HG02884 (cell line): ENCODE results near the gene HYDIN.
"Not testable (repeated sequence)": the region's sequence is repeated elsewhere in the genome, so short reads cannot be mapped to it uniquely, and the experiment has no call there.

Source experiments
- ATAC-seq: cut with Tn5 transposase; IDR thresholded peaks from one replicate; pipeline ENCODE4 v1.9.1; 2021; ENCODE audit warnings: mild to moderate bottlenecking, moderate library complexity; ENCODE audit not compliant: unreplicated experiment

The HYDIN gene

DNA sequence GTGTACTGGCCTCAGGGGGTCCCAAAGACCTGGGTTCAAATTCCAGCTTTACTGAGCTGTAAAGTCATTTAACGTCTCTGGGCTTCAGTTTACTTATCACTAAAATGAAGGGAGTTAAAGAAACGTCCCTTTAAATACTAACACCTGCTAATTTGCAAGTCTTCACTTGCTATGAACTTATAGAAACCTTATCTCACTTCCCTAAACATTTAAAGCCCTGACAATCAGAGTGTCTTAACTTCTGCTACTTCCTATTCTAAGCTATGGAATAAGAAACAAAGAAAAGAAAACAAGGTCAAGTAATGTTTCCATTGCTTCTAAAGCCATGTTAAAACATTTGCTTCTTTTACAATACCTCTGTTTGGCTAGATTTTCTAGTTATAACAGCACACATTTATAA is 87.3 kb downstream of the HYDIN start:
- ATAC-seq, result not testable (repeated sequence)

DNA sequence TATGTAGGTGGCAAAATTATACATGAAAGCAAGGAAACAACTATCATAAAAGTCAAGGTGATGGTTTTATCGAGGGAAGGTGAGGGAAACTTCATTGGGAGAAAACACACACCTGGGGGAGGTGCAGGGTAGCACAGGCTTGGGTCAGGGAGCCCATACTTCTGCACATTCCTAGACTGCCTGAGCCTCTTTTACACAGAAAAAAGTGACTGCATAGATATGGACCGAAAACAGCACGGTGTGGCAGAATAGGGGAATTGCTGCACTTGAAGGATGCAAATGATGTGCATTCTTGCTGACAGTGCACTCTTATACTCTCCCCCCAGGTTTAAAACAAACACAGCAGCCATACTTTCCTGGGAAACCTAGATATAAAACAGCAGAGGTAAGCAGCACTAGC is 120.0 kb downstream of the HYDIN start:
- not testable (repeated sequence) for ATAC-seq

DNA sequence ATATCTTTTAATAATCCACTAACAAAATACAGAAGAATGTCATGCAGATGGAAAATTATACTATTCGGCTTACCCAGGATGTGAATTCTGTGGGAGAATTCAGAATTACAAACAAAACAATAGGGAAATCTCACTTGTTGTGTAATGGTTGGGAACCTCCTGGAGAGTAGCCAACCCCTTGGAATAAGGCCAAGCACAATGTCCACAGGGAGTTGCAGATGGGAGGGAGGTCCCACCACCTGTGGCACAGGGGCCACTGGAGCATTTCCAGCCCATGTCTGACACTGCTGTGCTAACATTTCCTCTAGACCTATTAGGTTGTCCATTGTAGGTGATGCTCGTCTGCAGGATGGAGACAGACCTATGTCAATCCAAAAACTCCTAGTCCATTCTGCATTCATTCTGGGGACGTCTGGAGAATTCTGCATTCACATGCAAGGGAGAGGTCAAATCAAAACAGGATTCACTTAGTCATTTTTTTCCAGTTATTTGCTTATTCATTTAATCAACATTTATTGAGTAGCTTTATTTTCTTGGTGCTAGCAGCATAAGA is 120.8 kb downstream of the HYDIN start:
- not testable (repeated sequence) for ATAC-seq

DNA sequence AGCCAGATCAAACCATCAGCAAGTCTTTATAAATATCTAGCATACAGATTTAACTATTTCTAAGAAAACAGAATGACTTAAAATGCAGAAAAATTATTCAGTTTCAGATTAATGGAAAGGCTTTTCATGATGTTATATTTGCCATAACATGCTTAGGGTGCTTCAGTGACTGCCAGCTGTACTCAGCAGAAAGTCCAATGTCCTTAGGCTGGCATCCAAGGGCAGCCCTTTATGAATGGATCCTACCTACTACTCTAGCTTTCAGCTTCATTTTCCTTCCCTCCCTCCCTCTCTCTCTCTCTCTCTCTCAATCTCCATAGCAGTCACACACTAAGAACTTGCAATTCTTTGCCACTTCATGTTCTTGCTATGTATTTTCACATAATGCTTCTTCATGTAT is 124.6 kb downstream of the HYDIN start:
- ATAC-seq, result not testable (repeated sequence)

DNA sequence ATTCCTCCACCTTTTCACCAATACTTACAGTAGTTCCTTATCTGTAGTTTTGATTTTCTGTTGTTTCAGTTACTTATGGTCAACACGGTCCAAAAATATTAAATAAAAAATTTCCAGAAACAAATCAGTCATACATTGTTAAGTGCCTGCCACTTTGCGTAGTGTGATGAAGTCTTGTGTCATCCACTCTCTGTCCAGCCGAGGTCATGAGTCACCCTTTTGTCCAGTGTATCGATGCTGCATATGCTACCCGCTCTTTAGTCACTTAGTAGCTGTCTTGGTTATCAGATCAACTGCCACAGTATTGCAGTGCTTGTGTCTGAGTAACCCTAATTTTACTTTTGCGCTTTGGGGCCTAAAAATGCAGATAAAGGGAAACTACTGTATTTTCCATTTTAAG is 146.9 kb downstream of the HYDIN start:
- ATAC-seq, result not testable (repeated sequence)

DNA sequence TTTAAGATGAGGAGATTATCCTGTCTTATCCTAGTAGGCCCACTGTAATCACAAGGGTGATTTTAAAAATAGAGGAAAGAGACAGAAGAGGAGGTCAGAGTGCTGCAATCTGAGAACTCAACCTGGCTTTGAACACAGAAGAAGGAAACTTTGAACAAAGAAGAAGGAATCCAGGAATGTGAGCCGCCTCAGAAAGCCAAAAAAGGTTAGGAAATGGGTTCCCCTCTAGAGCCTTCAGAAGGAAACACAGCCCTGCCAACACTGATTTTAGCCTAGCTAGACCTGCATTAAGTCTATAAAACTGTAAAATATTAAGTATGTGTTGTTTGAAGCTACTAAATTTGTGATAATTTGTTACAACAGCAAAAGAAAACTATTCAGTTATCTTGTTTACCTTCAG is 149.7 kb downstream of the HYDIN start:
- ATAC-seq, result not testable (repeated sequence)

DNA sequence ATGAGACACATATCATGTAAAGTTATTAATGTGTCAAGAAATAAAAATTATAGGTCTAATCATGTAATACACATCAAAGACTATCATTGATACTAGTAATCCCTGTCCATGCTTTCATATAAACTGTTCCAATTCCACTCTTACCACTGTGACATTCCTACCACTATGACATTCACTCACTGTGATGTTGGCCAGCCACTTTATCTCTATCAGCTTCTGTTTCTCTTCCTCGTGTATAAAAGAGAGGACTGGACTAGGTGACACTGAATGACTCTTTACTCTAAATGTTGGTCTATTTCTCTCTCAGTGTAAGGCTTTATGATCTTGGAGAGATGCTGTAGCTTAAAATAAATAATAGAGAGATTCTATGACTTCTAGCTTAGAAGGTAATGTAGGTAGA is 150.3 kb downstream of the HYDIN start:
- not testable (repeated sequence) for ATAC-seq

DNA sequence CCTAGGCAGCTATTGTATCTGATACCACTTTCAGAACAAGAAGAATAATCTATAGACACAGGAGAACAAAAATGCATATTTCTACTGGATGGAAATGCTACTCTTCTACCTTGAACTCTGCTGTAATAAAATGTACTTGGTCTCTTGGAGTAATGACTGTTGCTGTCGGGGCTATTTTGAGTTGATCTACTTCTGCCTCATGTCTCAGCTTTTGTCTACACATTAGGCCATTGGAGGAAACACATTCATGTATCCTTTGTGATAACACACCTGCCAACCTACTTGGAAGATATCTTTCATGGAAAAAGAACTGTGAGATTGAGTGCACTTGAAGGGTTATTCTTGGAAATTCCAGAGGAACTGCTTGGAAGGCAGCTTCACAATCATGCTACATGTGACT is 159.9 kb downstream of the HYDIN start:
- ATAC-seq, result not testable (repeated sequence)

DNA sequence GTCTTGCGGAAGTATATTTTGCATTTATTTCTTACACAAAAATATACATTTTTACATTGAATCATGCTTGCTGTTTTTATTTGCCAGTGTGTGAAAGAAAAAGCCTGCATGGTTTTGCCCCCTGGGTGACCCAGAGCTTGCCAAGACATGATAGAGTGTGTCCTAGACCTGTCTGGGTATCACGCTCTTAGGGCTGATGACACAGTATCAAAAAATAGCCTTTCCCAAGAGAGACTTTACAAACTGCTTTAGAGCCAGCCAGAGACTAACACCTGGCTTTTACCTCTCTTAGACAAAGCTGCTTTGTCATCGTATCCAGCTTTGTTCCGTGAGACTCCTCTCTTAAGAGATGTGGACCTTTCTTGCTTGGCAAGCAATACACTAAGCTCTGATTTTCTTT is 160.7 kb downstream of the HYDIN start:
- ATAC-seq, result not testable (repeated sequence)

DNA sequence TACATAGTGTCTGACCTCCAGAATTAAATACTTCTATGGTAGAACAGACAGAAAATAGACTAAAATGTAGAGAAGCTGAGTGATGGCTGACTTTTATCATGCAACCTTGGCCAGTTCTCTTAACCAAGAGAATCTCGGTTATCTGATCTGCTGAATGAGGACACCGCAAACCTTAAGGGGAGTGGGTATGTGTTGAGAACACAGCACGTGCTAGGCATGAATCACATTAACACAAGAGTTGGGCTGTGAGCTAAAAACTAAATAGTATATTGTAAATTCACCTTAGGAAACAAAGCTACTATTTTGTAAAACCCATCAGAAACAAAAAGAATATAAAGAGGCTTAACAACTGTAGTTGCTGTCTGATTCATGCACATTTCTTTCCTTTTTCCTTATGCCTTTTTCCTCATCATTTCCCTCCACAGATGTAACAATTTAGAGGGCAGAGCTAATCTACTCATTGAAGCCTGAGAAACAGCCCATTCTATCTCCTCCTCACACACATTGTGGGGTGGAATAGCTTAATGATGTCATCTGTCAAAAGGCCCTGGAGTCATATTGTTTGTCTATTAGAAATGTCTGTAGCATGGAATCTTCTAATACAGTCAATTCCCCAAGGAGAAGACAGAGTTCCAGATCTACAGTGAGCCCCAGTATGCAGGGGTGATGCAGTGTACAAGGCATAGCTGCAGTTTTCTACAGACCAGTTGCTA is 176.5 kb downstream of the HYDIN start:
- ATAC-seq, result not testable (repeated sequence)

DNA sequence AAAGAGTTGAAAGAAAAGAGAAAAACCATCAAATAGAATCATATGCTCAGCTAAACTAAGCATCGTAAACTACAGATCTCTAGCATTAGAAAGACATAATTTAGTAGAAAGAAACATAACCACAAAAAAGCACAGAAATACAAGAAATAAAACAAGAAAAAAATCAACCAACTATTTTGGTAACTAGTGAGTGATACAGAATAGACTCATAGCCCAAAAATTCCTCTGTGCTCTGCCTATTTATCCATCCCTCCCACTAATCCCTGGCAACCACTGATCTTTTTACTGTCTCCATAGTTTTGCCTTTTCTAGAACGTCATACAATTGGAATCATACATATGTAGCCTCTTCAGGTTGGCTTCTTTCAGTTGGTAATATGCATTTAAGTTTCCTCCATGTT is 180.2 kb downstream of the HYDIN start:
- not testable (repeated sequence) for ATAC-seq

DNA sequence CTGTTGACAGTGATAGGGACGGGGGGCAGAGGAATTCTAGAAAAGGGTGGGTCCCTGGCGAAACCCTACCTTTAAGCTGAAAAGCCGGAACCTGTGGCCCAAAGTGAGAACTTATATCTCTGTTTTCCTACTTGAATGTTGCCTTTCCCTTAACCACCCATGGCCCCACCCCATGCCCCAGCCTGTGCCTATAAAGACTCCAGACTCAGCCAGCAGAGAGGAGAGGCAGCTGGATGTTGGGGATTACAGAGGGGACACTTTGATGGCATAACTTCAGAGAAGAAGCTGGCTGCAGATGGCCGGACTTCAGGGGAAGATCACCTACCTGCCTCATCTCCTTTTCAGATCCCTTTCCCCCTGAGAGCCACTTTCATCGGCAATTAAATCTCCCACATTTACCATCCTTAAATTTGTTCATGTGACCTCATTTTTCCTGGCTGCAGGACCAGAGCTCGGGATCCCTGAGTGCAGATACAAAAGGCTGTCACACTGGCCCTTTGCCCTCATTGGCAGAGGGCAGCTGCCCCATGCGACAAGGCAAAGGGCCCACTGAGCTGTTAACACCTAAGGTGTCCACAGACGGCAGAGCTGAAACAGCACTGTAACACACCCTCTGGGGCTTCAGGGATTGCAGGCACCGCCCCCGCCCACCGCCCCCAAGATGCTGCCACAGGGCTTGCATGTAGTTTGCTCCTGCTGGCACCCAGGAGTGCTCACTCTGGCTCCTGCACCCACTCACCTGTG is 191.0 kb downstream of the HYDIN start:
- ATAC-seq, result not testable (repeated sequence)

DNA sequence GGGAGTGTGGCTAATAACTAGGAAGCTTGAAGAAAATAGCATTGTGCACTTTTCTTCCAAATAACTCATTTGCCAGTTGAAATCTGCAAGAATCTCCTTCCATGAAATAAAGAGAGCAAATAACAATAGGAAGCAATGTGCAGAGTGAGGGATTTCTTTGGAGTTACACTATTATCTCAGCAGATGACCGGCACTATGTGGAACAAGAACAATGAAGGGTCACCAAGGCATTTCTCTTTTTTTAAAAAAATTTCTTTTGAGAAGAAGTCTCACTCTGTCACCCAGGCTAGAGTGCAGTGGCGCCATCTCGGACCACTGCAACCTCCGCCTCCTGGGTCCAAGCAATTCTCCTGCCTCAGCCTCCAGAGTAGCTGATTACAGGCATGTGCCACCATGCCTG is 192.1 kb downstream of the HYDIN start:
- ATAC-seq, result not testable (repeated sequence)

DNA sequence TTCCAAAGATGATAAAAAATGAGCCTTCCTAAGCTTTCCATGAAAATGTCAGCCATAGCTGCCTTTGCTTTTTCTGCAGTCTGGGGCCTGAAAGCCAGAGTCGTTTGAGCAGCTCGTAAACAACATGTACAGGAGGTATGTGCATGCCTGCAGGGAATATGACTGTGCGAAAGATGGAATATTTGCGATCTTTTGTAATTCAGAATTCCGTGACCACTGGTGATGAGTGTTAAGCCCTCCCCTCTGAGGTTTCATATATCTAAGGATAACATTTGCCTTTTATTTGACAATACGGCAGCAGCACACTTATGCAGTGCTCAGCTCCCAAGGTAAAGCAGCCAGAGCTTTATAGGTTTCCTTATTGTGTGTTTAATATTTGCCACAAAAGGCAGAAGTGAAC is 192.5 kb downstream of the HYDIN start:
- ATAC-seq, result not testable (repeated sequence)

DNA sequence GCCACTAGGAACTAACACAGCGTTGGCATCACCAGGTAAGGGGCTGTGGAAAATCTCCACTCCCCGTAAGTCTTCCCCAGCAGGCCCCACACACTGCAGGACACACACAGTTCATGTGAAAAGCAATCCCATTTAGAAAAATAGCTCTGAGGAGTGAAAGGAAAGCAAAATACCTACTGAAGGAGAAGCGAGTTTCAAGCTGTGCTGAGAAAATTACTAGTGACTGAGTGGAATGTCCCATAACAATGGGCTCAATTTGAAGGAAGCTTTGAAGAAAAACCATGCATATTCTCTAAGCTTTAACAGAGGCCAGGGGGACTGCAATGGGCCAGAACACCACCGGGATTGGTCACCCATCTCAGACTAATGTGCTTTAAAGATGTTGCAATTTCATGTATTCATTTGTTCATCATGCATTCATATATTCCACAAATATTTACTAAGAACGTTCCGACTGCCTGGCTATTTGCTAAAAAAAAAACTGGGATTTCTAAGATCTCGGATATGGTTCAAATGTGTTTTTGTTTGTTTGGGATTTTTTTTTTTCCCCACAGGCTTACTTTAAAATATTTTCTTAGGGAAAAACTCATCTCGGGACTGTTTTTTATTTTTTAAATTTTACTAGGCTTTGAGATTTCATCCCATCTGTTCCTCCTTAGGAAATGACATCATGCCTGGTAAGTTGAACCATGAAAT is 202.3 kb downstream of the HYDIN start:
- not testable (repeated sequence) for ATAC-seq

DNA sequence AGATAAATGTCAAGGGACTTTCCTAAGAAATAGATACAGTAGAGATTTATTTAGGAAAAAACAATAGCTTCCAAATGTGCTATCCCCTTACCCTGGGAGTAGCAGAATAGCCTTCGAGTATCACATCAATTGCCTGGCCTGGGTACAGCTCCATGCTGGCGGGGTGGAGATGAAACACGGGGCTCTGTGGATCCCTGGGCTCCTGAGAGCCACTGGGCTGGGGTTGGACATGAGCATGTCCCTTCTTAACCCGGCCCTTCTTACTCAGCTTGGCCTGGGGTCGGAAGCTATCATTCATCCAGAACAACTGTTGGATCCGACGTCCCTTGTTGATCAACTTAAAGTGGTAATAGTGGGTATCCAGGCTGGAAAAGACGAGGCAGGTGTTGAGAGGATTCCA is 203.0 kb downstream of the HYDIN start:
- not testable (repeated sequence) for ATAC-seq

DNA sequence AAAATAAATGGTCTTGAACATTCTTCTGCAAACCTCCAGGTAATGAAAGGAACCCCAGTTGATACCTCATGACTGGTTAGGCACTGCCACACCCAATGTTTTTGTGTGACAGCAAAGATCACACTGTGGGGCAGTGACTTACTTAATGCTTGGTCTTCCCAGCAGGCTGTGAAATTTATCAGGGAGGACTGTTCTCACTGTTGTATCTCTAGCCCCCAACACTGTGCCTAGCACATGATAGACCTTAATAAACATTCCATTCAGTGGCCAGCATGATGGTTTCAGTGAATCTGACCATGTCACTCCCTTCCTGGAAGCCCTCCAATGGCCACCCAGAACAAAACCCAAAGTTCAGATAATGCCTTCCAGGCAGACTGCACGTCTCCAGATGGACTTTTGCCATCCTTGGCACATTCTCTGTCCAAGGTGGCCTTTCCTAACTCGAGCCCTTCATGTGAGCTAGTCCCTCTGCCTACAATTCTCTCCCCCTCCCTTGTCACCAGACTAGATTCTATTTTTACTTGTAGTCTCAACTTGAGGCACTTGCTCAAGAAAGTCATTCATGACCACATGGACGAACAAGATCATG is 206.6 kb downstream of the HYDIN start:
- ATAC-seq, result not testable (repeated sequence)

DNA sequence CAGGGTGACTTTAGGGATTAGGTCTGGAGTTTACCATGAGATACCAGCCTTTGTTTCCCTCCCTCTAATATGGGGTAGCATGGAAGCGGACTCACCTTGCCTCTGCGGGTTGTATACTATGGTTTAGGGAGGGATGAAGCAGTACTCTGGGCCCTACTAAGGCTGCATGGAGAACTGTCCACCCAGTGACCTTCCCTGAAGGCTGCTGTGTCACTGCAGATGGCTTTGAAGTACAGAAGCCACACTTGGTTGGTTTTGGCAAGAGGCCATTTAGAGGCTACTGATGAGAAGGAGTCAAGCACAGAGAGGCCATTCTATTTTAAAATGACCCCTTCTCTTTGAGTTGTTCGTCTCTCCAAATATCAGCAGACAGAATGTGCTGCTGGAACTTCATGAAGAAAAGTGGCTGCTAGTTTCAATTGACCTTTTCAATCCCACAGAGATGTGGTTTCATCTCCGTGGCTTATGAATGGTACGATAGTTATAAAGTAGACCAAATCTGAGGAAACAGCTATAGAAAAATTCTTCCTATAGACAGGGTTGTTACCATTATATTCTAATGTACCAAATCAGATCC is 208.5 kb downstream of the HYDIN start:
- ATAC-seq, result not testable (repeated sequence)

DNA sequence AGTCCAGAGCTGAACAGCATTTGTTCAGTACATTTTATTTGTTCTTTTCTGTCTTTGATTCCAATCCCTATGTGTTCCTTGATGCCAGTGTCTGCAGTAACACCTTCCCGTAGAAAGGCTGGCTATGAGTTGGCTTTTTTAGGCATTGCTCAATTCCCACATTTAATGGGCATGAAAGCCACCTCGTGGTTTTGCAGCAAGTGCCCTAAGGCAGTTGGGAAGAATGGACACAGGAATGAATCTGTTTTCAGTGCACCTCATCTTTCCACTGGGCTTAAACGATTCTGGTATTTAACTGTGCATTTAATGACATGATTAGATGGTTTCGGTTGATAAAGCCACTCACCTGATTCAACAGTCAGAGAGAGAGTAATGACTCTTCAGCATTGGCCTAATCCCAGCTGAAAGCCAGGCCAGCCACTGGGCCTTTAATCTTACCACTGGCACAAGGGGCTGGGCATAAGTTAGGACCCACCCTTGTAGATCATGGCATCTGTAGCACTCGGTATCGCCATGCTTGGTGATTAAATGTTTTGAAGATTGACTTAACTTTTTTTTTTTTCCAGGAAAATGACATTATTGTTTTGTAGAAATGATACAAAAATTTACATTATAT is 211.3 kb downstream of the HYDIN start:
- ATAC-seq, result not testable (repeated sequence)

DNA sequence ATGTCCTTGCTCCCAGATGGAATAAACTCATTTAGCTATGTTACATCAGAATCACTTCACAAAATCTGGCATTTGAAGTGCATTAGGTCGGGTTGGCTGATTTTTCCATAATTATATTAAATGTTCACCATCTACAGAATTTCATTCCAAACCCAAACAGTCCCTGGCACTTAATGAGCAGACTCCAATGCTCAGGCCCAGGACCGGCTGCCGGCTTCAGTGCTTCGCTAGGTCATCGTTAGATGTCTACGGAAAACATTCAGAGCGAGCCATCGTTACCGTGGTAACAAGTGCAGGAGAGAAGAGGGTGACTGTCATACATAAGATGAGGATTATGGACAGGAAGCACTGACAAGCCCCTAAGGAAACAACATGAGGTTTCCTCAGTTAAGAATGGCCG is 215.1 kb downstream of the HYDIN start:
- ATAC-seq, result not testable (repeated sequence)
